OCI-LY7 (cell line): ENCODE results near the gene LLGL1. TPM values are rescaled to one million over a fixed set of nuclear protein-coding genes. Genes with fewer than 3 reads are reported as not detected.

ENCODE experiments used
- BruUV-seq: library from RNA; stranded (reverse); fragments of 400-500 nt; replicated peaks from 2 replicates; lab custom pipeline; 2021; lab: Mats Ljungman, UMichigan
- CTCF ChIA-PET: fragments of 300-600 bp; sonication (Branson Sonifier 250); formaldehyde crosslinking; loops from one replicate; lab custom pipeline; 2022; ENCODE audit warnings: antibody characterized with exemption; ENCODE audit not compliant: unreplicated experiment; lab: Charles Lee
- POLR2A ChIA-PET: fragments of 300-600 bp; sonication (Branson Sonifier 250); formaldehyde crosslinking; loops from one replicate; lab custom pipeline; 2022; ENCODE audit warnings: antibody characterized with exemption; lab: Charles Lee
- DNase-seq: peaks from one replicate; pipeline ENCODE4 v3.0.0-alpha.2; 2015; ENCODE audit warnings: low spot score
- H2AFZ ChIP-seq: fragments of 200-600 bp; sonication (generic), shearing (Covaris generic); 2 replicates; pipeline ENCODE4 v1.6.1; 2014; ENCODE audit warnings: mild to moderate bottlenecking, antibody characterized with exemption, low read length, moderate library complexity
- H3K27ac ChIP-seq: fragments of 200-600 bp; sonication (generic); 2 replicates; pipeline ENCODE4 v1.5.1; 2014; ENCODE audit warnings: mixed run types, low read depth, mild to moderate bottlenecking, moderate library complexity, low read length, inconsistent platforms; ENCODE audit not compliant: poor library complexity, severe bottlenecking
- H3K36me3 ChIP-seq: fragments of 200-600 bp; sonication (generic); 2 replicates; pipeline ENCODE4 v1.6.1; 2014; ENCODE audit warnings: mild to moderate bottlenecking, antibody characterized with exemption, low read length, moderate library complexity, mixed read lengths; ENCODE audit not compliant: insufficient read depth
- H3K4me1 ChIP-seq: fragments of 200-600 bp; sonication (generic); 2 replicates; pipeline ENCODE4 v1.5.1; 2014; ENCODE audit warnings: mild to moderate bottlenecking, low read length; ENCODE audit not compliant: insufficient read depth, poor library complexity, severe bottlenecking
- H3K4me2 ChIP-seq: fragments of 200-600 bp; sonication (generic); 2 replicates; pipeline ENCODE4 v1.6.1; 2014; ENCODE audit warnings: mild to moderate bottlenecking, low read length
- H3K4me3 ChIP-seq: fragments of 200-600 bp; sonication (generic); 2 replicates; pipeline ENCODE4 v1.5.1; 2014; ENCODE audit warnings: mild to moderate bottlenecking, low read depth, low read length; ENCODE audit not compliant: poor library complexity, severe bottlenecking
- H3K79me2 ChIP-seq: fragments of 200-600 bp; sonication (generic); 2 replicates; pipeline ENCODE4 v1.6.1; 2016; ENCODE audit warnings: low read depth, mild to moderate bottlenecking, low read length, moderate library complexity, mixed read lengths; ENCODE audit not compliant: insufficient read depth
- H3K9me2 ChIP-seq: fragments of 200-600 bp; sonication (generic); 2 replicates; pipeline ENCODE4 v1.6.1; 2016; ENCODE audit warnings: mild to moderate bottlenecking, low read length, mixed read lengths; ENCODE audit not compliant: insufficient read depth
- H3K9me3 ChIP-seq: fragments of 200-600 bp; sonication (generic); 2 replicates; pipeline ENCODE4 v1.6.1; 2014; ENCODE audit warnings: mild to moderate bottlenecking, mixed run types, low read length, mixed read lengths
- H4K20me1 ChIP-seq: fragments of 200-600 bp; sonication (generic); 2 replicates; pipeline ENCODE4 v1.6.1; 2014; ENCODE audit warnings: mild to moderate bottlenecking, antibody characterized with exemption, low read length, moderate library complexity, mixed read lengths; ENCODE audit not compliant: insufficient read depth
- CTCF ChIP-seq: fragments of 200-600 bp; sonication (generic); conservative IDR thresholded peaks from 2 replicates; pipeline ENCODE4 v1.5.1; 2014; ENCODE audit warnings: mild to moderate bottlenecking, antibody characterized with exemption, low read length, moderate library complexity, mixed read lengths
- EZH2phosphoT487 ChIP-seq: fragments of 200-600 bp; sonication (generic); IDR thresholded peaks from 2 replicates; pipeline ENCODE4 v1.6.1; 2018; ENCODE audit warnings: low read depth, borderline replicate concordance, mild to moderate bottlenecking, mixed run types, antibody characterized with exemption, low read length, moderate library complexity, mixed read lengths
- intact Hi-C: fragments of 100-400 bp; cut with micrococcal nuclease; formaldehyde crosslinking; loops from one replicate; pipeline ENCODE4 v1.10.0; 2022; ENCODE audit not compliant: unreplicated experiment
- total RNA-seq, 2 experiments: library from RNA; depleted of rRNA in 1 of 2; stranded (reverse); fragments of >200 nt in 1 of 2; shearing (Covaris generic) in 1 of 2; gene quantifications; 2 replicates each; pipeline ENCODE4 v1.2.3, GENCODE V29; 2014 to 2022

Gene LLGL1
- total RNA-seq, 2 experiments from 2014 or later, result 14.1 to 19.9 TPM

GRCh38 chr17:18187821-18188761 lies 37.3 kb upstream of the LLGL1 start:
- TF ChIP-seq CTCF, result no peak
- TF ChIP-seq EZH2phosphoT487, result no peak
- ChIA-PET CTCF (interaction anchor here (1.1 kb wide), 1 partner anchor 9 kb away, joined by 5 read pairs; no protein-coding TSS in a partner anchor), POLR2A (interaction anchor here (1.2 kb wide), 1 partner anchor 9 kb away, joined by 3 read pairs; no protein-coding TSS in a partner anchor)
- Histone ChIP-seq H3K4me2 (peak overlapping the region; percentile 97), H3K27ac (no peak overlapping the region), H3K4me1 (peaks cover 23% of the 10 kb centered on the region), H3K36me3 (peaks cover 82% of the 10 kb centered on the region), H3K9me2 (no peaks in the 10 kb centered on the region), H2AFZ (no peak overlapping the region), H4K20me1 (peaks cover 36% of the 10 kb centered on the region), H3K79me2 (peaks cover 92% of the 10 kb centered on the region), H3K9me3 (no peaks in the 10 kb centered on the region), H3K4me3 (peak overlapping the region; percentile 84)
- no peak for DNase-seq
- intact Hi-C loops, result no loop called here
- BruUV-seq, result no TSS peak

- no peak for DNase-seq
- peaks cover 33% of the 10 kb centered on the region for H4K20me1 ChIP-seq
- ChIA-PET POLR2A (interaction anchor here (0.6 kb wide), 2 partner anchors 11 to 144 kb away, joined by 4 to 9 read pairs; no protein-coding TSS in a partner anchor), CTCF (no interaction called here)
- no peaks in the 10 kb centered on the region for H3K9me2 ChIP-seq
- TF ChIP-seq EZH2phosphoT487, result no peak
- TF ChIP-seq CTCF, result no peak
- no peak overlapping the region for H3K4me3 ChIP-seq
- no peak overlapping the region for H3K4me2 ChIP-seq
- H2AFZ ChIP-seq, result no peak overlapping the region
- intact Hi-C loops, result no loop called here
- H3K36me3 ChIP-seq, result peaks cover 94% of the 10 kb centered on the region
- peaks cover 23% of the 10 kb centered on the region for H3K4me1 ChIP-seq
- no peak overlapping the region for H3K27ac ChIP-seq
- no TSS peak for BruUV-seq
- H3K9me3 ChIP-seq, result no peaks in the 10 kb centered on the region
- H3K79me2 ChIP-seq, result peaks cover 86% of the 10 kb centered on the region
Observed at GRCh38 chr17:18190628-18191235, 34.7 kb upstream of the LLGL1 start.
